ENCODE results near the gene TRIM50.
"Not testable (repeated sequence)": the region's sequence is repeated elsewhere in the genome, so short reads cannot be mapped to it uniquely, and the experiment has no call there.

TRIM50 gene

DNA sequence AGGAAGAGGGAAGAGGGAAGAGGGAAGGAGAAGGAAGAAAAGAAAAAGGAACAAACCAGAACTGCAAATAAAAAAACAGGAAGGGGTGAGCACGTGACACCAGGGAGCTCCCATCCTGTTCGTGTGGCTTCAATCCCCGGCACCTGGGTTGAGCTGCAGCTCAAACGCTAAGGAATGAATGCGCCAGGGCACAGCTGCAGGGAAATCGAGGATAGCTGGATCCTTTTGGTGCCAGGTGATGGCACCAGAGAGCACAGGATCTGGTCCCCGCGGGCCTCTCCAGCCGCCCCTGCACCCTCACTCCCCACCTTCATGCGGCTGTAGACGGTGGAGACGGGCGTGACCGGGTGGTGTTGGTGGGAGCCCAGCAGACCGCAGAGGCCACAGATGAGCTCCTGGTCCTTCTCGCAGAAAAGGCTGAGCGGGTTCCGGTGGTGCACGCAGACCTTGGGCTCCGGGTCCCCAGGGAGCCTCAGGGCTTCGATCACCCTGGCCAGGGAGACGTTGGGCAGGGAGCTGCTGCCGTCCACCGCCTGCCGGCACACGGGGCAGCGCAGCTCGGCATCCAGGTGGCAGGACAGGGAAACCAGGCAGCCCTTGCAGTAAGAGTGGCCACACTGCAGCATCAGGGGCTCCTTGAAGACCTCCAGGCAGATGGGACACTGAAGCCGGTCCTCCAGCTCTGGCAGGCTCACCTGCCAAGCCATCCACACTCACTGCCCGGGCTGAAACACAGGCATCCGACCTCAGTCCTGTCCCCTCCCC lies 3.6 kb downstream of the TRIM50 start:
- peak overlapping the region; percentile 45 for H3K4me3 ChIP-seq (ENCODE audit: low read length)
- not testable (repeated sequence) for H3K27me3 ChIP-seq (ENCODE audit: control insufficient read depth, low read length)
- TF ChIP-seq, protein P1, sequence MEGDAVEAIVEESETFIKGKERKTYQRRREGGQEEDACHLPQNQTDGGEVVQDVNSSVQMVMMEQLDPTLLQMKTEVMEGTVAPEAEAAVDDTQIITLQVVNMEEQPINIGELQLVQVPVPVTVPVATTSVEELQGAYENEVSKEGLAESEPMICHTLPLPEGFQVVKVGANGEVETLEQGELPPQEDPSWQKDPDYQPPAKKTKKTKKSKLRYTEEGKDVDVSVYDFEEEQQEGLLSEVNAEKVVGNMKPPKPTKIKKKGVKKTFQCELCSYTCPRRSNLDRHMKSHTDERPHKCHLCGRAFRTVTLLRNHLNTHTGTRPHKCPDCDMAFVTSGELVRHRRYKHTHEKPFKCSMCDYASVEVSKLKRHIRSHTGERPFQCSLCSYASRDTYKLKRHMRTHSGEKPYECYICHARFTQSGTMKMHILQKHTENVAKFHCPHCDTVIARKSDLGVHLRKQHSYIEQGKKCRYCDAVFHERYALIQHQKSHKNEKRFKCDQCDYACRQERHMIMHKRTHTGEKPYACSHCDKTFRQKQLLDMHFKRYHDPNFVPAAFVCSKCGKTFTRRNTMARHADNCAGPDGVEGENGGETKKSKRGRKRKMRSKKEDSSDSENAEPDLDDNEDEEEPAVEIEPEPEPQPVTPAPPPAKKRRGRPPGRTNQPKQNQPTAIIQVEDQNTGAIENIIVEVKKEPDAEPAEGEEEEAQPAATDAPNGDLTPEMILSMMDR (IDR thresholded peaks at IDR 0.05; ENCODE audit: low read depth, low read length, poor library complexity, severe bottlenecking): peak; percentile 53

DNA sequence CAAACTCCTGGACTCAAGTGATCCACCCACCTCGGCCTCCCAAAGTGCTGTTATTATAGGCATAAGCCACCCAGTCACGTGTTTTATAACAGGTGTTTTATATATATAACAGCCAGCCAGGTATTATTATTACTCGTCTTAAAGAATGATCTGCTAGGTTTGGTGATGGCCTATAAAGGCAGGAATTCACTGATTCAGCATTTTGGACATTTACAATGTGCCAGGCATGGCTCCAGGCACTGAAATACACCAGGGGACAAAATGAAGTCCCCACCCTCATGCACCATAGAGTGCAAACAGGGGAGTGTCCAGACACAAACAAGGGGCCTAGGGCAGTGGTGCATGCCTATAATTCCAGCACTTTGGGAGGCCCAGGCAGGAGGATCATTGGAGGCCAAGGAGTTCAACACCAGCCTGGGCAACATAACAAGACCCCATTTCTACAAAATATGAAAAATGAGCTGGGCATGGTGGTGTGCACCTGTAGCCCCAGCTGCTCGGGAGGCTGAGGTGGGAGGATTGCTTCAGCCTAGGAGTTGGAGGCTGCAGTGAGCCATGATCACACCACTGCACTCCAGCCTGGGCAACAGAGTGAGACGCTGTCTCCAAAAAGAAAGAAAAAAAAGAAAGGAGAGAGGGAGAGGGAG lies 4.3 kb downstream of the TRIM50 start:
- H3K9me3 ChIP-seq (ENCODE audit: control insufficient read depth, insufficient read depth, low read length); H3K27ac ChIP-seq (ENCODE audit: low read depth, low read length); H3K79me2 ChIP-seq (ENCODE audit: control insufficient read depth, low read length); H4K20me1 ChIP-seq (ENCODE audit: control insufficient read depth, insufficient read depth, low read depth, low read length); H3K36me3 ChIP-seq (ENCODE audit: control insufficient read depth, low read length); H3K27me3 ChIP-seq (ENCODE audit: control insufficient read depth, low read length); H3K9me2 ChIP-seq (replicated peaks; ENCODE audit: control insufficient read depth, low read length); H3F3A ChIP-seq (ENCODE audit: control insufficient read depth, insufficient read depth): not testable (repeated sequence)
- peak overlapping the region; percentile 57 for H3K4me2 ChIP-seq (ENCODE audit: low read length)
- peaks cover 14% of the 10 kb centered on the region for H3K4me1 ChIP-seq (ENCODE audit: control insufficient read depth, low read length)
- peak overlapping the region; percentile 45 for H3K4me3 ChIP-seq (ENCODE audit: low read length)

More for the DNA sequence above, 3.6 kb downstream of the TRIM50 start:
- not testable (repeated sequence) for H3K27ac ChIP-seq (ENCODE audit: low read depth, low read length); H3K36me3 ChIP-seq (ENCODE audit: control insufficient read depth, low read length); H3K9me2 ChIP-seq (replicated peaks; ENCODE audit: control insufficient read depth, low read length); H3K79me2 ChIP-seq (ENCODE audit: control insufficient read depth, low read length); H3F3A ChIP-seq (ENCODE audit: control insufficient read depth, insufficient read depth); H3K9me3 ChIP-seq (ENCODE audit: control insufficient read depth, insufficient read depth, low read length); H4K20me1 ChIP-seq (ENCODE audit: control insufficient read depth, insufficient read depth, low read depth, low read length)
- H3K4me2 ChIP-seq (ENCODE audit: low read length): peak overlapping the region; percentile 57
- H3K4me1 ChIP-seq (ENCODE audit: control insufficient read depth, low read length): peaks cover 14% of the 10 kb centered on the region

DNA sequence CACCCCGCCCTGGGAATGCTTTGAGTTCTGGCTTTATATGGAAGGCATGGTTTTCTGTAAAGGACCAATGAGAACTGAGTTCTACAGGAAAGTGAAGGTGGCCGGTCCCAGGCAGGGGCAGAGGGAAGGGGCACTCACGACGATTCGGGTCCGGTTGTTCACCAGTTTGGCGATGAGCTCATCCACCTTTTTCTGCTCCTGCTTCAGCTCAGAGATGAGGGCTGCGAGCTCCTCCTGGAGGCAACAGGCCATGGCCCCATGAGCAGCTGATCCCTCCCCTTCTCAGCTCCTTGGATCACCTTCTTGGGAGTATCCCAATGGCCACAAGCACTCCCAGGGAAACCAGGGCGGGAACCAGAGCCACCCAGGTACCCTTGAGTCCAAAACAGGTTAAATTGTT lies 7.9 kb downstream of the TRIM50 start:
- H3K9me2 ChIP-seq (replicated peaks; ENCODE audit: control insufficient read depth, low read length); H3K36me3 ChIP-seq (ENCODE audit: control insufficient read depth, low read length); H3K4me3 ChIP-seq (ENCODE audit: low read length); H3K79me2 ChIP-seq (ENCODE audit: control insufficient read depth, low read length); H4K20me1 ChIP-seq (ENCODE audit: control insufficient read depth, insufficient read depth, low read depth, low read length); H3K4me2 ChIP-seq (ENCODE audit: low read length); H3K9me3 ChIP-seq (ENCODE audit: control insufficient read depth, insufficient read depth, low read length); H3K27ac ChIP-seq (ENCODE audit: low read depth, low read length); H3K27me3 ChIP-seq (ENCODE audit: control insufficient read depth, low read length); H3F3A ChIP-seq (ENCODE audit: control insufficient read depth, insufficient read depth): not testable (repeated sequence)
- peaks cover 14% of the 10 kb centered on the region for H3K4me1 ChIP-seq (ENCODE audit: control insufficient read depth, low read length)

DNA sequence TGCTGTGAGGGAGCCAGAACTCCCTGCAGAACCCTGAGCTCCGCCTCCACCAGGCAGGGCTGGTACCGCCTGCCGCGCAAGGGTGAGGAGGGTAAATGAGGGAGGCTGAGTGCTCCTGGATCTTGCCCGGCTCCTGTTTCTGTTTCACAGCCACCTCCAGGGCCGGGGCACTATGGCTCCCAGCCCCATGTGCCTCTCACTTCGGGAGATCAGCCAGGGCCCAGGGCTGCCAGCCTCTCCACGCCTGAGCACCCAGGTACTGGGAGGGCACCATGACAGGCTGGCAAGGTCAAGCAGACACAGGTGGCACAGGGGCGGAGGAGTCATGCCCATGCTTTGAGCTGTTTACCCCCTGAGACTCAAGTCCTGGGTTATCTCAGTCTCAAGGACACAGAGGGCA lies 8.3 kb downstream of the TRIM50 start:
- not testable (repeated sequence) for H3K4me2 ChIP-seq (ENCODE audit: low read length); H3K27me3 ChIP-seq (ENCODE audit: control insufficient read depth, low read length); H3K4me3 ChIP-seq (ENCODE audit: low read length); H3K79me2 ChIP-seq (ENCODE audit: control insufficient read depth, low read length); H3K9me2 ChIP-seq (replicated peaks; ENCODE audit: control insufficient read depth, low read length); H4K20me1 ChIP-seq (ENCODE audit: control insufficient read depth, insufficient read depth, low read depth, low read length); H3K27ac ChIP-seq (ENCODE audit: low read depth, low read length); H3K9me3 ChIP-seq (ENCODE audit: control insufficient read depth, insufficient read depth, low read length); H3F3A ChIP-seq (ENCODE audit: control insufficient read depth, insufficient read depth); H3K36me3 ChIP-seq (ENCODE audit: control insufficient read depth, low read length)
- peaks cover 13% of the 10 kb centered on the region for H3K4me1 ChIP-seq (ENCODE audit: control insufficient read depth, low read length)

DNA sequence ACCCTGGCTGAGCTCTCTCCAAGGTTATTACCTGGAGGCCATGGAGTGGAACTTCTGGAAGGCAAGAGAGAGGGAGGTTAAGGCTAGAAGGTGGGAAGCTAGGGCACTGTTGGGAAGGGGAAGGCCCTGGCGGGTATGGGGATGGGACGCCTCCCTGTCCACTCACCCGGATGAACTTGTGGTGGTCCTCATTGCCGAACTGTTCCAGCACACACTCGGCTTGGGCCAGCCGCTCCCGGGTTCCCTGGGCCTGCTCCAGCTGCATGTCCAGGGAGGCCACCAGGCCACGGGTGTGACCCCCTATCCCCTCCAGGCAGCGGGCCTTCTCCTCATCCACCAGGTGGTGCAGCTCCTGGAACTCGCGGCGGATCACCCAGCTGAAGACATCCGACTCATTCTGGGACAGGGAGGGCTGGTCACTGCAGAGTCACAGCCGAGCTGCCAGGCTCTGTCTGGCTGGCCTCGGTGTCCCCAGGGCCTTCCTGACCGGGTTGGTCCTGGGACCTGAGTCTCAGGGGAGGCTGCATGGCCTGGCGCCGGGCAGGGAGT lies 9.2 kb downstream of the TRIM50 start:
- H3K4me1 ChIP-seq (ENCODE audit: control insufficient read depth, low read length); H3K27ac ChIP-seq (ENCODE audit: low read depth, low read length); H3K9me2 ChIP-seq (replicated peaks; ENCODE audit: control insufficient read depth, low read length); H3K4me3 ChIP-seq (ENCODE audit: low read length); H3K79me2 ChIP-seq (ENCODE audit: control insufficient read depth, low read length); H3K4me2 ChIP-seq (ENCODE audit: low read length); H3K9me3 ChIP-seq (ENCODE audit: control insufficient read depth, insufficient read depth, low read length); H4K20me1 ChIP-seq (ENCODE audit: control insufficient read depth, insufficient read depth, low read depth, low read length); H3K27me3 ChIP-seq (ENCODE audit: control insufficient read depth, low read length); H3K36me3 ChIP-seq (ENCODE audit: control insufficient read depth, low read length); H3F3A ChIP-seq (ENCODE audit: control insufficient read depth, insufficient read depth): not testable (repeated sequence)
